SK-N-SH (cell line): Measurements from ENCODE around the gene PRDM15. TPM values are rescaled to one million over a fixed set of nuclear protein-coding genes. Genes with fewer than 3 reads are reported as not detected.

ENCODE experiments used
- CTCF ChIA-PET: fragments of 300-600, 350-600 bp; formaldehyde crosslinking; extraction: SDS; loops from one replicate; lab custom pipeline; 2021; lab: Yijun Ruan, JAX
- POLR2A ChIA-PET: fragments of 350-600 bp; sonication (Branson Sonifier 250); formaldehyde crosslinking; extraction: SDS; loops from one replicate; lab custom pipeline; 2020; ENCODE audit warnings: antibody characterized with exemption, inconsistent platforms; lab: Yijun Ruan, JAX
- DNase-seq: peaks from one replicate; pipeline ENCODE4 v3.0.0; 2012
- H2AFZ ChIP-seq: fragments of 200-600 bp; sonication (generic); 2 replicates; pipeline ENCODE4 v1.8.1; 2016; ENCODE audit warnings: antibody characterized with exemption, mild to moderate bottlenecking, low read depth
- H3F3A ChIP-seq: fragments of 200-600 bp; sonication (generic); replicated peaks from 2 replicates; pipeline ENCODE3; 2016; ENCODE audit warnings: antibody characterized with exemption, mild to moderate bottlenecking; ENCODE audit not compliant: insufficient read depth
- H3K27ac ChIP-seq, 2 experiments: fragments of 200-500 bp in 1 of 2; fragments of 200-600 bp in 1 of 2; sonication (Bioruptor generic) in 1 of 2; sonication (generic), shearing (Covaris generic) in 1 of 2; 2 replicates each; pipeline versions ENCODE4 v1.5.1 to v1.6.1; 2014 to 2016; ENCODE audit warnings: low read depth in 2 of 2, inconsistent platforms in 1 of 2, low read length in 1 of 2, mild to moderate bottlenecking in 1 of 2, mixed read lengths in 1 of 2
- H3K27me3 ChIP-seq: fragments of 200-600 bp; sonication (generic), shearing (Covaris generic); 2 replicates; pipeline ENCODE4 v1.6.1; 2016; ENCODE audit warnings: mixed run types; ENCODE audit not compliant: insufficient read depth
- H3K36me3 ChIP-seq, 2 experiments: fragments of 200-500 bp in 1 of 2; fragments of 200-600 bp in 1 of 2; sonication (Bioruptor generic) in 1 of 2; sonication (generic) in 1 of 2; replicated peaks in 1 of 2; 2 replicates each; pipeline versions ENCODE3 to v1.5.1; 2014 to 2016; ENCODE audit warnings: low read length in 1 of 2, mild to moderate bottlenecking in 1 of 2; ENCODE audit not compliant: insufficient read depth in 2 of 2, control insufficient read depth in 1 of 2
- H3K4me1 ChIP-seq, 2 experiments: fragments of 200-500 bp in 1 of 2; fragments of 200-600 bp in 1 of 2; sonication (Bioruptor generic) in 1 of 2; sonication (generic), shearing (Covaris generic) in 1 of 2; 2 replicates each; pipeline versions ENCODE4 v1.5.1 to v1.6.1; 2014 to 2016; ENCODE audit warnings: low read depth in 1 of 2, low read length in 1 of 2, mixed run types in 1 of 2; ENCODE audit not compliant: insufficient read depth in 2 of 2, control insufficient read depth in 1 of 2
- H3K4me2 ChIP-seq: fragments of 200-600 bp; sonication (generic), shearing (Covaris generic); 2 replicates; pipeline ENCODE4 v1.6.1; 2017; ENCODE audit warnings: mixed run types
- H3K4me3 ChIP-seq, 2 experiments: fragments of 200-500 bp in 1 of 2; fragments of 200-600 bp in 1 of 2; sonication (Bioruptor generic) in 1 of 2; sonication (generic), shearing (Covaris generic) in 1 of 2; 2 replicates each; pipeline versions ENCODE4 v1.5.1 to v1.8.1; 2014 to 2016; ENCODE audit warnings: low read depth in 2 of 2, inconsistent platforms in 1 of 2, low read length in 1 of 2, mild to moderate bottlenecking in 1 of 2, mixed read lengths in 1 of 2, moderate library complexity in 1 of 2
- H3K79me2 ChIP-seq: fragments of 200-600 bp; sonication (generic); 2 replicates; pipeline ENCODE4 v1.8.1; 2017; ENCODE audit warnings: mild to moderate bottlenecking; ENCODE audit not compliant: insufficient read depth
- H3K9ac ChIP-seq: fragments of 200-600 bp; sonication (generic); 2 replicates; pipeline ENCODE4 v1.6.1; 2017; ENCODE audit warnings: mixed run types
- H3K9me2 ChIP-seq: fragments of 200-600 bp; sonication (generic); 2 replicates; pipeline ENCODE4 v1.6.1; 2017; ENCODE audit warnings: mixed run types
- H3K9me3 ChIP-seq: fragments of 200-600 bp; sonication (generic); 2 replicates; pipeline ENCODE4 v1.6.1; 2017; ENCODE audit warnings: mixed run types, mild to moderate bottlenecking, moderate library complexity
- H4K20me1 ChIP-seq: fragments of 200-600 bp; sonication (generic); 2 replicates; pipeline ENCODE4 v1.6.1; 2017; ENCODE audit warnings: mild to moderate bottlenecking, mixed run types; ENCODE audit not compliant: insufficient read depth
- CHD2 ChIP-seq: fragments of 150-350 bp; IDR thresholded peaks from 2 replicates; pipeline ENCODE4 v1.6.1; 2018; ENCODE audit warnings: low read length; ENCODE audit not compliant: partially characterized antibody
- CTCF ChIP-seq: fragments of 200-600 bp; sonication (generic); IDR thresholded peaks from 2 replicates; pipeline ENCODE4 v1.6.1; 2017; ENCODE audit warnings: antibody characterized with exemption, mild to moderate bottlenecking, moderate library complexity
- ELF1 ChIP-seq: IDR thresholded peaks from 2 replicates; pipeline ENCODE4 v1.4.0; 2012
- EZH2phosphoT487 ChIP-seq: fragments of 200-600 bp; sonication (generic); IDR thresholded peaks from 2 replicates; pipeline ENCODE4 v1.6.1; 2017; ENCODE audit warnings: low read depth, mixed run types, mild to moderate bottlenecking, antibody characterized with exemption, moderate library complexity, borderline replicate concordance
- FOSL2 ChIP-seq: IDR thresholded peaks from 2 replicates; pipeline ENCODE4 v1.4.0; 2012; ENCODE audit warnings: low read depth, mild to moderate bottlenecking, moderate library complexity, borderline replicate concordance
- FOXJ3 ChIP-seq: sonication (generic); formaldehyde crosslinking; IDR thresholded peaks from 2 replicates; pipeline ENCODE4 v1.5.1; 2020; ENCODE audit warnings: mild to moderate bottlenecking, missing genetic modification reagents
- FOXM1 ChIP-seq: IDR thresholded peaks from 2 replicates; pipeline ENCODE4 v1.4.0; 2012; ENCODE audit warnings: low read depth, mild to moderate bottlenecking
- GABPA ChIP-seq: IDR thresholded peaks from 2 replicates; pipeline ENCODE4 v1.4.0; 2012; ENCODE audit warnings: low read depth, mild to moderate bottlenecking
- GATA2 ChIP-seq: sonication (generic); formaldehyde crosslinking; IDR thresholded peaks from 2 replicates; pipeline ENCODE4 v1.5.0; 2020; ENCODE audit warnings: mild to moderate bottlenecking, missing genetic modification reagents
- MEF2A ChIP-seq: IDR thresholded peaks from 2 replicates; pipeline ENCODE4 v1.4.0; 2012; ENCODE audit warnings: low read depth, borderline replicate concordance
- MXI1 ChIP-seq: IDR thresholded peaks from 2 replicates; pipeline ENCODE4 v1.6.1; 2012; ENCODE audit warnings: mild to moderate bottlenecking, low read depth, low read length, improper control_type of control experiment
- NRF1 ChIP-seq: IDR thresholded peaks from 2 replicates; pipeline ENCODE4 v1.6.1; 2012; ENCODE audit warnings: low read depth, mild to moderate bottlenecking, low read length
- RFX5 ChIP-seq: IDR thresholded peaks from 2 replicates; pipeline ENCODE4 v1.6.1; 2012; ENCODE audit warnings: mild to moderate bottlenecking, improper control_type of control experiment, low read length
- SIN3A ChIP-seq: IDR thresholded peaks from 2 replicates; pipeline ENCODE4 v1.6.1; 2012; ENCODE audit warnings: low read depth, mild to moderate bottlenecking, low read length, moderate library complexity, borderline replicate concordance
- TAF1 ChIP-seq: IDR thresholded peaks from 2 replicates; pipeline ENCODE4 v1.6.1; 2012; ENCODE audit warnings: low read depth, mild to moderate bottlenecking, low read length, moderate library complexity, borderline replicate concordance
- TEAD4 ChIP-seq: IDR thresholded peaks from 2 replicates; pipeline ENCODE4 v1.4.0; 2012; ENCODE audit warnings: mild to moderate bottlenecking, borderline replicate concordance; ENCODE audit not compliant: insufficient read depth
- WGBS: methylation state at CpG from one replicate; pipeline ENCODE4 v1.1.6; 2017; ENCODE audit warnings: low lambda C conversion rate; 5-methylcytosine and 5-hydroxymethylcytosine counted together
- polyA plus RNA-seq, 3 experiments: library from polyadenylated mRNA; depleted of rRNA; stranded (reverse); fragments of >200 nt; gene quantifications; 2 replicates each; pipeline ENCODE4 v1.2.3, GENCODE V29; 2012

The PRDM15 gene
- polyA plus RNA-seq, 1 of the 3 experiments (the other 2 are of a cell fraction) = 7.0 TPM

- Histone ChIP-seq H3K4me3 (no peak overlapping the region), H4K20me1 (no peaks in the 10 kb centered on the region), H2AFZ (no peak overlapping the region), H3K4me2 (no peak overlapping the region), H3F3A (no peaks in the 10 kb centered on the region), H3K9me3 (no peaks in the 10 kb centered on the region), H3K36me3 (no peaks in the 10 kb centered on the region), H3K9me2 (no peaks in the 10 kb centered on the region), H3K9ac (no peak overlapping the region), H3K27me3 (no peaks in the 10 kb centered on the region), H3K4me1 (peaks cover 0 to 21% of the 10 kb centered on the region in 2 experiments; a peak in 1 of 4 replicates), H3K27ac (no peak overlapping the region), H3K79me2 (peaks cover 6% of the 10 kb centered on the region; the same call in 1 of the 2 replicates)
- CTCF ChIA-PET = interaction anchor here (1.1 to 1.3 kb wide), 2 partner anchors 16 to 28 kb away, joined by 3 read pairs; no protein-coding TSS in a partner anchor
- TF ChIP-seq TEAD4 = no peak
- TF ChIP-seq CTCF = no peak
- TF ChIP-seq EZH2phosphoT487 = no peak
- TF ChIP-seq GATA2 = no peak
- no peak for TF ChIP-seq SIN3A
- TF ChIP-seq FOXJ3 (CRISPR knock-in tag) = no peak
- TF ChIP-seq GABPA = no peak
- TF ChIP-seq ELF1 = no peak
- TF ChIP-seq CHD2 = no peak
- no peak for TF ChIP-seq MEF2A
- TF ChIP-seq MXI1 = no peak
- 94% methylated on average over 12 of the region's 16 CpGs for WGBS
- POLR2A ChIA-PET = no interaction called here
- DNase-seq = no peak
Measured at GRCh38 chr21:41750532-41751151, 128.5 kb downstream of the PRDM15 start.

DNA sequence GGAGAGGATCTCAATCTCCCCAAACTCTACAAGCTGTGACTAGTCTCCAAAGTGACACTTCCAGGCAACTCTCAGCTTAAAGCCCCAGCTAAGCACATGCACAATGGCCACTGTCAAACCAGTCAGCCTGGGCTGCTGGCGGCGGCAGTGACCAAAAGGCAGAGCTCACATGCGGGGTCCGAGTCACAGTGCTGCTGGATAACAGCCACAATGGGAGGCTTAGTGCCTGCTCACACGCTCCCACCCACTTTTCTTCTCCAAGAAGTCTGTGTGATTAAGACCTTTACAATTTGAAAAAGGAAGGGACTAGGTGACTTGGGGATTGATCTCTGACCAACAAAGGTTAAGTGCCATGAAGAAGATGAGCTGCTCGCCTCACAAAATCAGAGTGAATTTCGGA lies 129.1 kb downstream of the PRDM15 start:
- Histone ChIP-seq H3K9me3 (no peaks in the 10 kb centered on the region), H3F3A (no peaks in the 10 kb centered on the region), H3K4me2 (no peak overlapping the region), H2AFZ (no peak overlapping the region), H3K9ac (no peak overlapping the region), H3K9me2 (no peaks in the 10 kb centered on the region), H4K20me1 (no peaks in the 10 kb centered on the region), H3K27me3 (no peaks in the 10 kb centered on the region), H3K36me3 (no peaks in the 10 kb centered on the region), H3K27ac (no peak overlapping the region), H3K4me1 (peaks cover 0 to 21% of the 10 kb centered on the region in 2 experiments; a peak in 1 of 4 replicates)
- ChIA-PET POLR2A (no interaction called here), CTCF (interaction anchor here (1.1 to 1.6 kb wide), 3 partner anchors 15 to 28 kb away, joined by 3 to 4 read pairs (median 3); no protein-coding TSS in a partner anchor)
- 90% methylated on average over 6 of the region's 7 CpGs for WGBS
- no peak for DNase-seq
- no peak for TF ChIP-seq TEAD4
- no peak for TF ChIP-seq NRF1
- no peak for TF ChIP-seq RFX5
- no peak for TF ChIP-seq TAF1
- TF ChIP-seq FOXM1 = no peak
- TF ChIP-seq FOXJ3 (CRISPR knock-in tag) = no peak
- no peak for TF ChIP-seq FOSL2
- TF ChIP-seq, all 33 proteins: peak for 0
- Histone ChIP-seq H3K4me3 (no peak overlapping the region), H3K79me2 (peaks cover 6% of the 10 kb centered on the region; the same call in 1 of the 2 replicates)
